IMR-90 (cell line): ENCODE measurements around the gene DEGS2. TPM values are rescaled to one million over a fixed set of nuclear protein-coding genes. Genes with fewer than 3 reads are reported as not detected.

Source experiments
- ATAC-seq: fragments of 200-7000 bp; cut with Tn5 transposase; 2 replicates; pipeline ENCODE4 v1.9.1; 2020; ENCODE audit warnings: low read depth, mild to moderate bottlenecking, moderate library complexity
- BruUV-seq: library from RNA; stranded (reverse); fragments of 400-500 nt; replicated peaks from 2 replicates; lab custom pipeline; 2021; lab: Mats Ljungman, UMichigan
- CTCF ChIA-PET: fragments of 300-600 bp; formaldehyde crosslinking; extraction: SDS; loops from one replicate; lab custom pipeline; 2021; ENCODE audit warnings: antibody characterized with exemption; lab: Yijun Ruan, JAX
- POLR2A ChIA-PET: fragments of 300-600 bp; sonication (Branson Sonifier 250); formaldehyde crosslinking; loops from one replicate; lab custom pipeline; 2022; ENCODE audit warnings: antibody characterized with exemption; ENCODE audit not compliant: unreplicated experiment; lab: Charles Lee
- DNase-seq: peaks from one replicate; pipeline ENCODE4 v3.0.0; 2013
- H2AFZ ChIP-seq: replicated peaks from 2 replicates; pipeline ENCODE3; 2013; ENCODE audit warnings: low read length, mild to moderate bottlenecking; ENCODE audit not compliant: poor library complexity
- H2AK5ac ChIP-seq: 2 replicates; pipeline ENCODE4 v1.6.1; 2013; ENCODE audit warnings: low read depth, low read length, inconsistent platforms
- H2AK9ac ChIP-seq: replicated peaks from 2 replicates; pipeline ENCODE3; 2013; ENCODE audit warnings: mild to moderate bottlenecking, low read depth, low read length, moderate library complexity; ENCODE audit not compliant: poor library complexity
- H2BK120ac ChIP-seq: 2 replicates; pipeline ENCODE4 v1.6.1; 2013; ENCODE audit warnings: low read depth, low read length, inconsistent platforms
- H2BK15ac ChIP-seq: 3 replicates; pipeline ENCODE4 v1.6.1; 2013; ENCODE audit warnings: low read depth, low read length, inconsistent platforms
- H2BK20ac ChIP-seq: 2 replicates; pipeline ENCODE4 v1.6.1; 2013; ENCODE audit warnings: low read depth, mild to moderate bottlenecking, inconsistent platforms, low read length, moderate library complexity
- H2BK5ac ChIP-seq: 2 replicates; pipeline ENCODE4 v1.6.1; 2013; ENCODE audit warnings: mild to moderate bottlenecking, low read depth, low read length, inconsistent platforms; ENCODE audit not compliant: poor library complexity, severe bottlenecking
- H3K14ac ChIP-seq: replicated peaks from 2 replicates; pipeline ENCODE4 v1.6.1; 2013; ENCODE audit warnings: low read depth, low read length, inconsistent platforms
- H3K18ac ChIP-seq: 2 replicates; pipeline ENCODE4 v1.6.1; 2013; ENCODE audit warnings: low read depth, low read length, control low read depth
- H3K23ac ChIP-seq: 2 replicates; pipeline ENCODE4 v1.6.1; 2013; ENCODE audit warnings: low read depth, low read length, inconsistent platforms
- H3K27ac ChIP-seq: 2 replicates; pipeline ENCODE4 v1.5.1; 2013; ENCODE audit warnings: mild to moderate bottlenecking, control low read depth, low read length; ENCODE audit not compliant: insufficient read depth
- H3K27me3 ChIP-seq: 2 replicates; pipeline ENCODE4 v1.6.1; 2013; ENCODE audit warnings: low read length; ENCODE audit not compliant: control insufficient read depth, insufficient read depth
- H3K36me3 ChIP-seq: 2 replicates; pipeline ENCODE4 v1.6.1; 2013; ENCODE audit warnings: low read length, mixed read lengths; ENCODE audit not compliant: control insufficient read depth, insufficient read depth
- H3K4ac ChIP-seq: 2 replicates; pipeline ENCODE4 v1.6.1; 2013; ENCODE audit warnings: low read depth, low read length, inconsistent platforms
- H3K4me1 ChIP-seq: 2 replicates; pipeline ENCODE4 v1.6.1; 2013; ENCODE audit warnings: low read length, mixed read lengths; ENCODE audit not compliant: control insufficient read depth, insufficient read depth
- H3K4me2 ChIP-seq: 2 replicates; pipeline ENCODE4 v1.6.1; 2013; ENCODE audit warnings: low read depth, mild to moderate bottlenecking, control low read depth, low read length, moderate library complexity
- H3K4me3 ChIP-seq: 2 replicates; pipeline ENCODE4 v1.5.1; 2013; ENCODE audit warnings: low read depth, mild to moderate bottlenecking, control low read depth, low read length, moderate library complexity; ENCODE audit not compliant: insufficient read depth
- H3K56ac ChIP-seq: 2 replicates; pipeline ENCODE4 v1.6.1; 2013; ENCODE audit warnings: low read length, inconsistent platforms; ENCODE audit not compliant: insufficient read depth; ENCODE audit errors: extremely low read depth
- H3K79me1 ChIP-seq, 2 experiments: 2 replicates each; pipeline ENCODE4 v1.6.1; 2013; ENCODE audit warnings: low read length in 2 of 2, inconsistent platforms in 1 of 2, low read depth in 1 of 2
- H3K9ac ChIP-seq: 2 replicates; pipeline ENCODE4 v1.6.1; 2013; ENCODE audit warnings: low read depth, low read length, control low read depth
- H3K9me1 ChIP-seq: 2 replicates; pipeline ENCODE4 v1.6.1; 2013; ENCODE audit warnings: low read length, inconsistent platforms; ENCODE audit not compliant: insufficient read depth
- H3K9me3 ChIP-seq: 2 replicates; pipeline ENCODE4 v1.6.1; 2013; ENCODE audit warnings: low read length; ENCODE audit not compliant: control insufficient read depth, insufficient read depth
- H4K20me1 ChIP-seq: 2 replicates; pipeline ENCODE4 v1.6.1; 2013; ENCODE audit warnings: low read length, inconsistent platforms; ENCODE audit not compliant: insufficient read depth
- H4K5ac ChIP-seq: 2 replicates; pipeline ENCODE4 v1.6.1; 2013; ENCODE audit warnings: mild to moderate bottlenecking, low read depth, low read length, control low read depth
- H4K8ac ChIP-seq, 2 experiments: 2 replicates each; pipeline ENCODE4 v1.6.1; 2013; ENCODE audit warnings: low read depth in 2 of 2, low read length in 2 of 2, control low read depth in 1 of 2, inconsistent platforms in 1 of 2
- H4K91ac ChIP-seq: 2 replicates; pipeline ENCODE4 v1.6.1; 2013; ENCODE audit warnings: low read depth, low read length, inconsistent platforms; ENCODE audit not compliant: insufficient read depth
- BHLHE40 ChIP-seq: fragments of 150-350 bp; IDR thresholded peaks from 2 replicates; pipeline ENCODE4 v1.6.1; 2016; ENCODE audit warnings: mild to moderate bottlenecking, low read depth, low read length
- FOS ChIP-seq: fragments of 150-350 bp; IDR thresholded peaks from 2 replicates; pipeline ENCODE4 v1.6.1; 2016; ENCODE audit warnings: low read depth, low read length
- SMC3 ChIP-seq: fragments of 150-350 bp; IDR thresholded peaks from 2 replicates; pipeline ENCODE4 v1.6.1; 2016; ENCODE audit warnings: low read depth, mild to moderate bottlenecking, antibody characterized with exemption, low read length, moderate library complexity
- USF2 ChIP-seq: fragments of 150-350 bp; IDR thresholded peaks from 2 replicates; pipeline ENCODE4 v1.6.1; 2017; ENCODE audit warnings: mild to moderate bottlenecking, antibody characterized with exemption, low read length, low read depth
- WGBS, 2 experiments: methylation state at CpG; one replicate each; pipeline versions ENCODE4 v1.1.5 to v1.1.7; 2013; ENCODE audit warnings: missing lambda C conversion rate in 2 of 2; ENCODE audit not compliant: insufficient read length in 1 of 2; ENCODE audit errors: extremely low coverage in 2 of 2; 5-methylcytosine and 5-hydroxymethylcytosine counted together
- dilution Hi-C: fragments of 300-500 bp; cut with HindIII; formaldehyde crosslinking; loops from one replicate; pipeline ENCODE4 v1.14.3; 2018; ENCODE audit warnings: low sequenced_read_pairs; ENCODE audit not compliant: unreplicated experiment
- in situ Hi-C: fragments of 300-500 bp; cut with MboI; formaldehyde crosslinking; loops from 3 replicates; pipeline ENCODE4 v1.14.3; 2019; ENCODE audit warnings: low sequenced_read_pairs, inconsistent platforms, mixed read lengths
- intact Hi-C: fragments of 100-400 bp; cut with micrococcal nuclease; formaldehyde crosslinking; loops from 2 replicates; pipeline ENCODE4 v1.10.0; 2022
- polyA plus RNA-seq, 3 experiments: library from polyadenylated mRNA; depleted of rRNA; stranded (reverse); fragments of >200 nt; gene quantifications; 2 replicates each; pipeline ENCODE4 v1.2.3, GENCODE V29; 2012; ENCODE audit warnings: low replicate concordance in 1 of 3
- total RNA-seq: library from RNA; depleted of rRNA; stranded (reverse); fragments of >200 nt; gene quantifications from 2 replicates; pipeline ENCODE4 v1.2.3, GENCODE V29; 2012

Gene DEGS2
- total and polyA plus RNA-seq, 2 of the 4 experiments (the other 2 are of a cell fraction): not detected

GRCh38 chr14:100117633-100118395 lies 41.6 kb downstream of the DEGS2 start (continued):
- no peak for TF ChIP-seq BHLHE40

GRCh38 chr14:100117026-100117425 lies 42.4 kb downstream of the DEGS2 start:
- in situ Hi-C loops (no loop called here), intact Hi-C loops (no loop called here), dilution Hi-C loops (no loop called here)
- CTCF ChIA-PET: interaction anchor here (0.6 to 1.2 kb wide), 4 partner anchors 8 to 134 kb away, joined by 3 to 4 read pairs (median 4); no protein-coding TSS in a partner anchor
- no peak overlapping the region for H2AK9ac ChIP-seq
- no peak overlapping the region for H3K27ac ChIP-seq
- H3K9ac ChIP-seq: no peak overlapping the region
- H3K36me3 ChIP-seq: no peaks in the 10 kb centered on the region
- no peaks in the 10 kb centered on the region for H3K27me3 ChIP-seq
- H2AFZ ChIP-seq: no peak overlapping the region
- no peak overlapping the region for H3K23ac ChIP-seq
- H2AK5ac ChIP-seq: no peak overlapping the region
- peaks cover 9% of the 10 kb centered on the region; the same call in 1 of the 2 replicates for H3K4me1 ChIP-seq
- no peak overlapping the region for H3K4me3 ChIP-seq
- H4K8ac ChIP-seq: no peak overlapping the region
- no peak for TF ChIP-seq USF2
- no peak for TF ChIP-seq SMC3
- TF ChIP-seq FOS: no peak
- H3K18ac ChIP-seq: no peak overlapping the region
- no peak overlapping the region for H2BK20ac ChIP-seq
- ATAC-seq (no peak), DNase-seq (no peak)
- no peak overlapping the region for H4K91ac ChIP-seq
- H3K9me3 ChIP-seq: no peaks in the 10 kb centered on the region
- no peak overlapping the region for H2BK120ac ChIP-seq
- no peak overlapping the region for H2BK15ac ChIP-seq
- 40% methylated on average over 2 of the region's 10 CpGs; no CpG with 5 or more reads in 1 of the 2 experiments for WGBS, 2 experiments
- no peaks in the 10 kb centered on the region for H4K20me1 ChIP-seq
- no peak overlapping the region for H3K4me2 ChIP-seq
- no peak overlapping the region for H3K14ac ChIP-seq
- no peak overlapping the region for H2BK5ac ChIP-seq
- no TSS peak for BruUV-seq
- no peaks in the 10 kb centered on the region for H3K79me1 ChIP-seq
- H3K9me1 ChIP-seq: peaks cover 9% of the 10 kb centered on the region; the same call in 1 of the 2 replicates
- POLR2A ChIA-PET: no interaction called here
- H3K4ac ChIP-seq: no peak overlapping the region
- no peak overlapping the region for H4K5ac ChIP-seq
- no peak overlapping the region for H3K56ac ChIP-seq
